HG02970 (cell line): Measurements from ENCODE around the gene RAET1E.
"Not testable (repeated sequence)": the region's sequence is repeated elsewhere in the genome, so short reads cannot be mapped to it uniquely, and the experiment has no call there.

Experiments
- ATAC-seq: cut with Tn5 transposase; IDR thresholded peaks from one replicate; pipeline ENCODE4 v1.9.1; 2021; ENCODE audit warnings: mild to moderate bottlenecking, moderate library complexity, moderate number of reproducible peaks; ENCODE audit not compliant: unreplicated experiment, low FRiP score

RAET1E gene

DNA sequence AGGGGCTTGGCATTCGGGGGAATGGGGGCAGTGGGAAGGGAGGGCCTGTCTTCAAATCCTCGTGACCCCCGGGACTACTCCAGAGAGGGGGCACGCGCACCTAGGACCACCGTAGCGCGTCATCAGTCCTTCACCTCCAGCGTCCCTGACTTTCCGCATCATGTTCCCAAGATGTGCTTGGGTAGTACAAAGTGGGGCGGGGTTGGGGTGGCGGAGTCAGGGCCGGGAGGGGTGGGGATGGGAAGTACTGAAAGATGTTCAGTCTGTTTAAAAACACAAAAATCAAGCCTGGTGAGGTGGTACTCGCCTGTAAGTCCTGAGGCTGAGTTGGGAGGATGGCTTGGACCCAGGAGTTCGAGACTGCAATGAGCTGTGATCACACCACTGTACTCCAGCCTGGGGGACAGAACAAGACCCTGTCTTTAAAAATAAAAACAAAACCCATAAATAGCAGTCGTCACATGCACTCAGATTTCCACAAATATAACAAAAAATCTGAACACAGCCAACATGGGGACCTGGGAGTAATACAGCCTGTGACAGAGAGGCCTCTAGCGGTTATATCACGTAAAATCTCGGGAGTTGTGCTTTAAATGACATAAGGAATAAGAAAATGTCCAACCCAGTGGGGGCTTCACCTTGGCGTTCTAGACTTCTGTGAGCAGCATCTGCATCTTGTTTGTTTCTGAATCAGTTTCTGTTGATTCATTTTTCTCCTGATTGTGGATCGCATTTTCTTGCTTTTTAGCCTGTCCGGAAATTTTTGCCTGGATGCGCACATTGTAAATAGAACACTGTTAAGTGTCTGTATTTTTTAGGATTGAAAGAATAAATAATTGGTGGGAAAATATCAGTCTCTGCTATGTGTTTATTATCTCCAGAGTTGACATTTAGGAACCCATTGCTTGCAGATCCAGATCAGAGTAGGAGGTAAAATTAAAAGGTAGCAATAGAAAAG, 33.1 kb downstream of the RAET1E start:
- no peak for ATAC-seq

DNA sequence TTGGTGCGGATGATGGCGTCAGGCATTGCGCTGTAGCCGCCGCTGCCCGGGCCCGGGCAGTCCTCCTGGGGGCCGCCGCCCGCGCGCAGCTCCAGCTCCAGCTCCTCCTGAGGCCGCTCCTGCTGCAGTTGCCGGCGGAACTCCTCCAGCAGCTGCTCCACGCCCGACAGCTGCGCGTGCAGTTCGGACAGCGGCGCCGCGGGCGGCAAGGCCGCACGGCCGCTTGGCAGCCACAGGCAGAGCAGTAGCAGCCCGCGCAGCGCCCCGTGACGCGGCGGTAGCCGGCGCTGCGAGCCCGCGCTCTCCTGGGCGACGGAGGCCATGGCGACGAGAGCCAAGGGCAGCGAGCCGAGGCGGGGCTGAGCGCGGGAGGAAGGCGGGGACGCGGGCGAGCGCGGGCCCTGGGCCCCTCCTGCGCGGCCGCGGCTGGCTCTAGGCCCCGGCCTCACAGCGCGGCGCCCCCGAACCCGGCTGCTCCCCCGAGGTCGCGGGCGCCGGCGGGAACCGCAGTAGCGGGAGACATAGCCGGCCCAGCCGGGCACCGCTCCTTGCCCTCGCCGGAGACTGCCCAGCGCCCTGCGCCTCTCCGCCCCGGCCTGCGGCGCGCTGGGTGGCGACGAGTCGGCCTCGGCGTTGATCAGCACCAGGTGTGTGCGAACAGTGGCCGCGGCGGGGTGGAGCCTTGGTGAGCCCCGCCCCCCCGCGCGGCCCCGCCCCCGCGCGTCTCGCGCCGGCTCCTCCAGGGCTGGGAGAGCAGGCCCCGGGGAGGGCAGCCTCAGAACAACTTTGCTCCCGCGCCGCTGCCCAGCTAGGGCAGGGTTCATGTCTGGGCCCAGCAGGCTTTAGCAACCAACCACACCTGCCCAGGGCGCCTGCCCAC, 34.0 kb downstream of the RAET1E start, which contains the start of gene LRP11:
LRP11 (minus strand) TSS at position 662 of the 880 bp plus-strand sequence; CDS start at position 323, 339 bp downstream.
- peak; percentile 83 for ATAC-seq

GRCh38 chr6:149862922-149863697, 34.8 kb downstream of the RAET1E start:
- ATAC-seq: peak; percentile 15

DNA sequence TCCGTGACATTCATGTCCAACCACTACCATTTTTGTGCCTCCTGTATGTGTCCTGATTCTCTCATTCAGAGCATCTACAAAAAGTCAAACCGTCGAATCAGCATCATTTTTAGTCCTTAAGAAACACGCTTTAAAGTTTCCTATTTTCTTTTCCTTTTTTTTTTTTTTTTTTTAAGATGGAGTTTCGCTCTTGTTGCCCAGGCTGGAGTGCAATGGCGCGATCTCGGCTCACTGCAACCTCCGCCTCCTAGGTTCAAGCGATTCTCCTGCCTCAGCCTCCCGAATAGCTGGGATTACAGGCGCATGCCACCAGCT, 35.5 kb downstream of the RAET1E start:
- ATAC-seq: not testable (repeated sequence)

GRCh38 chr6:149861603-149862423, 36.1 kb downstream of the RAET1E start:
- ATAC-seq: no peak

DNA sequence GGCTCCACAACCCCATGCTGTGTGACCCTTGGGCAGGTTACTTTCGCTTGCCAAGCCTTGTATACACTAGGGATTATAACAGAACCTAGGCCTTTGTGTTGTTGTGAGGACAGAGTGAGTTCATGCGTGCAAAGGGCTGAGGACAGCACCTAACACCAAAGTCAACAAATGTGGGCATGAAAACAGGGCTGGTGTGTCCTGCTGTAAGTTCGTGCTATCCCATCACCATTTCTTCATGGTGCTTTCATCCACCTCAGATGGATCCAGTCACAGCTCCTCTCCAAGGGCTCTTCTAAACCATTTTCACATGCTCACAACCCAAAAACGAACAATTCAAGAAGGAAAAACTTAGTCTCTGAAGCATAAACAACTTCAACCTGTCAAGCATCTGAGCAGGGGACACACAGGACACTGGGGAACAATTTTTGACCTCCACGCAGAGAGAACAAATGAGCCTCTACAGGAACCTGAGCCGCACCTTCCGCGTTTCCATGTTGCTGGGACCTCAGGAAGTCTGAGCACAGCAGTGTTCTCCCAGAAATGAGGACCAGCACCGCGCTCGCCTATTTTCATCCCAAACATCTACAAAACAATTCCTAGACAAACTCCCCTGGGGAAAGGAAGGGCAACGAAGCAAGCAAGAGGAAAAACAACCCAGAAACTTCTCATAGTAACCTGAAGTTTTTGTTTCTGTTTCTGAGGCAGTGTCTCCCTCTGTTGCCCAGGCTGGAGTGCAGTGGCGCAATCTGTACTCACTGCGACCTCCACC, 36.9 kb downstream of the RAET1E start:
- ATAC-seq: no peak

DNA sequence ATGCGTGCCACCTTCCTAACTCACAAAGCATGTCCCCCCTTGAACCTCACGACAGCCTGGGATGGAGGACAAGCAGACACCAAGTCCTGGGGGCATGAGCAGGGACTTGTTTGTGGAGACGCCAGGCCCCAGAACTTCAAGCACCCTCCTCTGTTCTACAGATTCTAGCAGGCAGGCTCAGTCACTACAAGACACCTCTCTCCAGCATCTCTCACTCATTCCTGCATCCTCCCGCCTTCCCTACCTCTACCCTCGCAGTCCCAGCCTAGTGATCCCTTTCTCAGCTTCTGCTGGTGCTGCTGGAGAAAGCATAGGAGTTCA, 37.4 kb downstream of the RAET1E start:
- no peak for ATAC-seq

- ATAC-seq: no peak
Measured at GRCh38 chr6:149859938-149860337, 38.0 kb downstream of the RAET1E start.

DNA sequence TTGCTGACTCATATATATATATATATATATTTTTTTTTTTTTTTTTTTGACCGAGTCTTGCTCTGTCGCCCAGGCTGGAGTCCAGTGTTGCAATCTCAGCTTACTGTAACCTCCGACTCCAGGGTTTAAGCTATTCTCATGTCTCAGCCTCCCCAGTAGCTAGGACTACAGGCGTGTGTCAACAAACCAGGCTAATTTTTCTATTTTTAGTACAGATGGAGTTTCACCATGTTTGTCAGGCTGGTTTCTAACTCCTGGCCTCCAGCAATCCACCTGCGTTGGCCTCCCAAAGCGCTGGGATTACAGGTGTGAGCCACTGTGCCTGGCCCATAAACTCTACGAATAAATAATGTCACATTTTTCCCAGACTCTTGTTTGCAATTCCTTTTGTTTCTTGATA, 38.5 kb downstream of the RAET1E start:
- ATAC-seq: no peak

DNA sequence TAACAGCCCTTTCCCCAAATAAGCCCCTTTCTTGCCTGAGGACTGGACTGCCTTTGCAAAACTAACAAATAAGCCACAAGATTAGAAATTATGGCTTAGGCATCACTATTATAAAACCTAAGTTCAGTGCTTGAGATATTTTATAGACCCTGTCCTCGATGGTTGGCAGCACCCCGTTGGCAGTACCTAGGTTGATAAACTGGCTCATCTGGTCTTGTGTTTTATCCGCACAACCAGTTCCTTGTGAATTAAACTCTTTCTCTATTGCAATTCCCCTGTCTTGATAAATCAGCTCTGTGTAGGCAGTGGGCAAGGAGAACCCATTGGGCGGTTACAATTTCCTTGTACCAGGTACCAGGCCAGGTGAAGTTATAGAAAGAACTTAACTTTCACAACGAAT, 40.4 kb downstream of the RAET1E start:
- no peak for ATAC-seq

DNA sequence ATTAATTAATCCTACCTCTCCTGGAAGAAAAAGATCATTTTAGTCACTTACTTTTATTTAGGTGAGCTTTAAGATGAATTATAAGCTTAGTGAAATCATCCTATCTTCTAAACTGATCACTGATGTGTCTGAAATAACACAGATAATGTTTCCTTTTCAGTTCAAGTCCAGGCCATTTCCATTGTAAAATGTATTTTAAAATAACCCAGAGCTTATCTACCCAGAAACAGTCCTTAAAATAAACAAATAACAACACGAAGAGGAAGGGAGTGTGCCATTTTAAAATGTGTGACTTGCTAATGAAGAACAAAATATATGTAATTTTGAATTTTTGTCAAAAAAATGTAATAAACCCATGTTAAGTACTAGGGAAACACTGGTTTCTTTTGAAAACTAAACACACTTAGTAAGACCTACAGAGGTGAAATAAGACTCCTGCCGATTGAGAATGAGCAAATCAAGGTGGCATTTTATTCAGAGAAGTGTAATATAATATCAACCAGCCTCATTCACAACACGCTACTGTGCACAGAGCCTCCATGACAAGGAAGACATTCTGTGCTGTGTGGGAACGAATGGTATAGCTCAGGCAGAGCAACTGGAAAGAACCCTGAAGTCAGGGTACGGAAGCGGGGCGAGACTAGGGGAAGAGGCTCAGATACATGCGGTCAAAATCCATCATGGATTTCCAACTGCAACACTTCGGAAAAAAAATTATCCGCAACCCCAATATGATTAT, 41.5 kb downstream of the RAET1E start:
- no peak for ATAC-seq

DNA sequence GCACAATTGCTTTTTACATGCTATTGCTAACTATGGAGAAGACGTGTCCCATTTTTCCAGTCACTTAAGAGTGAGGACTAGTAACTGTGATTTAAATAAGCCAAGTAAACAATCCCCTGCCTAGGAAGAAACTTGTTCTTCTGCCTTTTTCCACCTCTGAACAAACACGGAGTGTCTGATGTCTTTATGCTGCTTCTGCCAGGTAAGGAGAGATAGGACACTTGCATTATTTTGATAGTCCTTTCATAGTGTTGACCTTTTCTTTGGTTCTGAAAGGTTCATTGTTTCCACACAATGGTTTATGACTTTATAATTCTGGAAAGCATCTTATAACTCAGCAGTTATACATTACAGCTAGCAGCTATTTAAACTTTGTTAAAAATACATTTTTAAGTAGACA, 42.2 kb downstream of the RAET1E start:
- ATAC-seq: no peak

DNA sequence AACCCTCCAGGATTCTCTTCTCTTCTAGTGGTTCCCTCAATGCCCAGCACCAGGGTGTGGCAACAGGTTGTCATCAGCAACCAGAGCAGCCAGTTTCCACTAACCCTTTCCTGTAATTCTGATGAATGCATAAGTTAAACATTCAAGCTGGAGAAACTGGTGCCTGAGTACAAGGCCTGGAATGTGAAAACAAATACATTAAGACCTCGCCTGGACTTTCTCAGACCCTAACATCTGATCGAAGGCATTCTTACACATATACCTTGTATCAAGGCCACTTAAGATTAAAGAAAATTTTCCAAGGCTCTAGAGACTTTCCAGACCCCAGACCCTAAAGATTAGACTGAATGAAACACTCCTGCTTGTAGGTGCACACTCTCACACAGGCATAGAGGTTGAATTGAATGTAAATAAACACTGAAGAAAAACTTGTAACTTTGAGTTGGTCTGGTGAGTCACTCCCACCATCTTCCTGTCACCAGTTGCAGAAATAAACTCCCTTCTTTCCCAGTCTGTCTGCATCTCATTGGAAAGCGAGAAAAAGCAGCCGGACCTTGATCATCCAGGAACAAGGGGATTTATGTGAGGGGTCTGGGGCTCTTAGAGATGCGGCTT, 42.8 kb downstream of the RAET1E start:
- no peak for ATAC-seq

- ATAC-seq: no peak
Measured at GRCh38 chr6:149854532-149854931, 43.4 kb downstream of the RAET1E start.

- not testable (repeated sequence) for ATAC-seq
Measured at GRCh38 chr6:149854017-149854416, 43.9 kb downstream of the RAET1E start.

DNA sequence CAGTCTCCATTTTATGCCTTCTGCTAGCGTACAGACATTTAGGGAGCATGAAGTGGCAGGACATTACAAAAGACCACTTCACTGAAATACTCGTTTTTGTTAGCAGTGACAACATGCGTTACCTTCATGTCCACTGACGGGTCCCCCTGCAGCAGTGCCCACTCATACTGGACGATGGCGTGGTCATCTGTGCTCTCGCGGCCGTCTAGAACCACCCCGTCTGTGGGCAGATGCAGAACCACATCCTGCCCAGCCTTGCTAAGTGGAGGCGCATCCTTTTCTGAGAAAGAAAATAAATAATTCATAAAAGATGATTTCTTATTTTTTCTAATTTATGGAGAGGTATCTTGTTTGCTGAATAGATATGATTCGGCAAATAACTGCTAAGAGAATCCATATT, 45.0 kb downstream of the RAET1E start:
- ATAC-seq: no peak

GRCh38 chr6:149852180-149852579, 45.7 kb downstream of the RAET1E start:
- ATAC-seq: no peak
